ENCODE data around the gene MUC6. TPM values are rescaled to one million over a fixed set of nuclear protein-coding genes. Genes with fewer than 3 reads are reported as not detected.

Gene MUC6
- total and polyA plus RNA-seq, 2 donors (not counting 3 experiments of a cell fraction or from before 2014, with no cell fraction given), result not detected

DNA sequence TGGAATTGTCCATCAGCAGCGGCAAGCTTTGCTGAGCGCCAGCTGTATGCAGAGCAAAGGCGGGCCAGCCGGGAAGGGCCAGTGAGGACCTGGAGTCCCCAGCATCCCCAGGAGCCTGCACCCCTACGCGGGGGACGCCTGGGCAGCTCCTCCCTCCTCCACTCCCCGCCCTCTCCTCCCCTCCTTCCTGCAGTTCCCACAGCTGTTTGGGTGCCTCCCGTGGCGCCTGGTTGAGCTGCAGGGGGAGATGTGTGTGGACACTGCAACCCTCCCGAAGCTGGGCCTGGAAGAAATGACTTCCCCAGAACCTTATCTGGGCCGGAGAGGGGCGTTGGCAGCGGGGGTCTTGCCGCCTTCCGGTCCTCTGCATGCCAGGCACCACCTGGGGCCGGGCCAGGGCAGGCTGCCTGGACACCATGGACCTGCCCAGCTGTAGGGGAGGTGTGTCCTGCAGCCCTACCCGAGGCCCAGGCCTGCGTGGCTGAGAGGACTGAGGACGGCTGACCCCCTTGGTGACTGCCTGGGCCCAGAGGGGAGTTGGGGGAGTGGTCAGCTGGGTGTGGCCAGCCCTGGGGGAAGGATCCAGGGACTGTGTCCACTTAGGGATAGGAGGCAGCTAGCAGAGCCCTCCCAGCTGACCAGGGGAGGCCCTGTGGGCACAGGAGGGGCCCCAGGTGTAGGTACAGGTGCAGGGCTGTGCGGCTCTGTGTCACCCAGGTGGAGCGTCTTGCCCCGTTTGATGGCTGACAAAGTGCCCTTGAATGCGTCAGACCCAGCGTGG is 16.8 kb upstream of the MUC6 start:
- ChIA-PET CTCF (interaction anchor here (4.9 kb wide), 1 partner anchor 205 kb away, joined by 46 read pairs; no protein-coding TSS in a partner anchor), POLR2A (no interaction called here)
- FAIRE-seq (no peak), DNase-seq (ENCODE audit: low read depth, low spot score) (no peak)
- H3K9ac ChIP-seq (replicated peaks; ENCODE audit: extremely low read depth, insufficient read depth, low read length), result no peak overlapping the region
- no peaks in the 10 kb centered on the region for H3K36me3 ChIP-seq (ENCODE audit: control insufficient read depth in 2 of 2, extremely low read depth in 1 of 2, insufficient read depth in 2 of 2, low read length in 2 of 2)
- no peaks in the 10 kb centered on the region for H4K20me1 ChIP-seq (replicated peaks; ENCODE audit: control insufficient read depth, extremely low read depth, insufficient read depth, low read length)
- no peaks in the 10 kb centered on the region for H3K9me1 ChIP-seq (replicated peaks; ENCODE audit: control insufficient read depth, extremely low read depth, insufficient read depth, low read length)
- no peak overlapping the region for H3K4me2 ChIP-seq (ENCODE audit: insufficient read depth, low read length)
- no peak overlapping the region for H2AFZ ChIP-seq (ENCODE audit: low read depth, low read length)
- intact Hi-C loops (cut with micrococcal nuclease) (loop anchor here (5.0 kb wide), 1 partner anchor 141 kb away; the partner anchor contains the start of gene CHID1), dilution Hi-C loops (cut with MboI; ENCODE audit: extremely low pct_ligation_motif_present, low sequenced_read_pairs) (no loop called here)
- TF ChIP-seq, protein P1, sequence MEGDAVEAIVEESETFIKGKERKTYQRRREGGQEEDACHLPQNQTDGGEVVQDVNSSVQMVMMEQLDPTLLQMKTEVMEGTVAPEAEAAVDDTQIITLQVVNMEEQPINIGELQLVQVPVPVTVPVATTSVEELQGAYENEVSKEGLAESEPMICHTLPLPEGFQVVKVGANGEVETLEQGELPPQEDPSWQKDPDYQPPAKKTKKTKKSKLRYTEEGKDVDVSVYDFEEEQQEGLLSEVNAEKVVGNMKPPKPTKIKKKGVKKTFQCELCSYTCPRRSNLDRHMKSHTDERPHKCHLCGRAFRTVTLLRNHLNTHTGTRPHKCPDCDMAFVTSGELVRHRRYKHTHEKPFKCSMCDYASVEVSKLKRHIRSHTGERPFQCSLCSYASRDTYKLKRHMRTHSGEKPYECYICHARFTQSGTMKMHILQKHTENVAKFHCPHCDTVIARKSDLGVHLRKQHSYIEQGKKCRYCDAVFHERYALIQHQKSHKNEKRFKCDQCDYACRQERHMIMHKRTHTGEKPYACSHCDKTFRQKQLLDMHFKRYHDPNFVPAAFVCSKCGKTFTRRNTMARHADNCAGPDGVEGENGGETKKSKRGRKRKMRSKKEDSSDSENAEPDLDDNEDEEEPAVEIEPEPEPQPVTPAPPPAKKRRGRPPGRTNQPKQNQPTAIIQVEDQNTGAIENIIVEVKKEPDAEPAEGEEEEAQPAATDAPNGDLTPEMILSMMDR (IDR thresholded peaks at IDR 0.05; ENCODE audit: extremely low read depth in 1 of 2, insufficient read depth in 1 of 2, low read depth in 1 of 2, low read length in 2 of 2), result no peak
- TF ChIP-seq POLR2A (IDR thresholded peaks at IDR 0.05; ENCODE audit: low read depth, low read length) (no peak), EZH2 (IDR thresholded peaks at IDR 0.05; ENCODE audit: borderline replicate concordance, low read depth, low read length, severe bottlenecking) (no peak), JUN (IDR thresholded peaks at IDR 0.05; ENCODE audit: borderline replicate concordance, insufficient read depth, insufficient read length, low read depth) (no peak), FOS (IDR thresholded peaks at IDR 0.05; ENCODE audit: borderline replicate concordance, insufficient read depth, low read length) (no peak)
- no peaks in the 10 kb centered on the region for H3K4me1 ChIP-seq (ENCODE audit: control insufficient read depth, extremely low read depth, insufficient read depth, low read length)
- H3K4me3 ChIP-seq (replicated peaks in 1 of 3; ENCODE audit: insufficient read depth in 1 of 3, low read depth in 1 of 3, low read length in 3 of 3), result no peak overlapping the region
- BruUV-seq (replicated peaks), result no TSS peak
- H3K9me3 ChIP-seq (replicated peaks; ENCODE audit: control insufficient read depth, insufficient read depth, low read length), result no peaks in the 10 kb centered on the region
- no peaks in the 10 kb centered on the region for H3K79me2 ChIP-seq (ENCODE audit: control insufficient read depth, insufficient read depth, low read length)
- H3K27ac ChIP-seq (ENCODE audit: insufficient read depth, low read depth, low read length), result no peak overlapping the region
- H3K27me3 ChIP-seq (ENCODE audit: control insufficient read depth in 2 of 2, insufficient read depth in 2 of 2, low read length in 2 of 2), result no peaks in the 10 kb centered on the region
